ENCODE data around the gene ADAM15. TPM values are rescaled to one million over a fixed set of nuclear protein-coding genes. Genes with fewer than 3 reads are reported as not detected.

Gene ADAM15
- total RNA-seq, 4 donors from 2014 or later = 51.3 to 75.5 (median 65.6) TPM

- WGBS, 2 donors = 84 to 90% methylated on average over 5 of the region's 5 CpGs
- DNase-seq = no peak
- peaks cover 0 to 26% of the 10 kb centered on the region in 2 donors for H3K4me1 ChIP-seq
Observed at GRCh38 chr1:155042789-155043188, 8.3 kb upstream of the ADAM15 start.

DNA sequence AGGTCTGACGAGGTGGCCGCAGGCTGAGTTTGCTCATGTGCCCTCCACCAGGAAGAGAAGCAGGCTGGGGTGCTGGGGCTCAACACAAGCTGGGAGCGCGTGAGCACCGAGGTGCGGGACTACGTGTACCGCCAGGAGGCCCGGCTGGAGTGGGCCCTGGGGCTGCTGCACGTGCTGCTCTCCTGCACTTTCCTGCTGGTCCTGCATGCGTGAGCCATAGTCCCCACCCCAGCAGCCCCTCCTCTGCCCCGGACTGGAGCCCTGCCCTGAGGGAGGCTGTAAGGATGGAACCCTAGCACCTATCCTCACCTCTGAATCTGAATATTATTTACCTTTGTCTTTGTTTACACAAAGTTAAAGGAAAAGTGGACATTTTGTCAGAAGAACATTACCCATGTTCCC is 7.8 kb upstream of the ADAM15 start:
- no peak for DNase-seq
- H3K4me1 ChIP-seq = peaks cover 0 to 21% of the 10 kb centered on the region in 2 donors
- TF ChIP-seq CTCF (IDR thresholded peaks at IDR 0.05) = no peak
- no peak for TF ChIP-seq POLR2A (IDR thresholded peaks at IDR 0.05)
- 78 to 82% methylated on average over 4 to 11 of the region's 12 CpGs for WGBS, 2 donors
- H3K27ac ChIP-seq = no peak overlapping the region
- H3K36me3 ChIP-seq = no peaks in the 10 kb centered on the region
- H3K27me3 ChIP-seq = no peaks in the 10 kb centered on the region
- no peak overlapping the region for H3K4me3 ChIP-seq (replicated peaks in 1 of 3)
- no peaks in the 10 kb centered on the region for H3K9me3 ChIP-seq
- intact Hi-C loops (cut with DNase I) = no loop called here

More at GRCh38 chr1:155042789-155043188, 8.3 kb upstream of the ADAM15 start:
- Histone ChIP-seq H3K27ac (no peak overlapping the region), H3K4me3 (replicated peaks in 1 of 3) (no peak overlapping the region), H3K9me3 (no peaks in the 10 kb centered on the region), H3K36me3 (no peaks in the 10 kb centered on the region), H3K27me3 (no peaks in the 10 kb centered on the region)
- TF ChIP-seq POLR2A (IDR thresholded peaks at IDR 0.05) (no peak), CTCF (IDR thresholded peaks at IDR 0.05) (no peak)
- intact Hi-C loops (cut with DNase I) = no loop called here

DNA sequence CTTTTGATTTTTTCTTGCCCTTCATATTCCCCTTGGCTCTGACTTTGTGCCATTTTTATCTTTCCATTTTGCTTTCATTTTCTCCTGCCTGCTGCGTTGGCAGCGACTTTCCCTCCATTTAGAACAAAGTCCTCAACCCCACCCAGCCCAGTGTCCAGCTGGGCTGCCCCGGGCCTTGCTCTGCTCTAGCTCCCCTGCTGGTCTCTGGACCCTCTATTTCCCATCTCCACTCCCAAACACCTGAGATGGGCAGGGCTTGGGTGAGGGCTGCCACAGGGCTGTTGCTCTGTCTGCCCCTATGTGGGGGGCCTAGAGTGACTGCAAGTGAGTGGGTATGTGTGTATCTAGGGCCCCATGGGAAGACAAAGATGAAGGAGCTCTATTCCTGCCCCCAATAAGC is 7.3 kb upstream of the ADAM15 start:
- Histone ChIP-seq H3K36me3 (no peaks in the 10 kb centered on the region), H3K27me3 (no peaks in the 10 kb centered on the region), H3K4me3 (replicated peaks in 1 of 3) (no peak overlapping the region), H3K4me1 (peaks cover 0 to 16% of the 10 kb centered on the region in 2 donors), H3K27ac (no peak overlapping the region), H3K9me3 (no peaks in the 10 kb centered on the region)
- TF ChIP-seq POLR2A (IDR thresholded peaks at IDR 0.05) (no peak), CTCF (IDR thresholded peaks at IDR 0.05) (no peak)
- DNase-seq = no peak
- WGBS, 2 donors = 84 to 85% methylated on average over 3 of the region's 3 CpGs
- intact Hi-C loops (cut with DNase I) = no loop called here

DNA sequence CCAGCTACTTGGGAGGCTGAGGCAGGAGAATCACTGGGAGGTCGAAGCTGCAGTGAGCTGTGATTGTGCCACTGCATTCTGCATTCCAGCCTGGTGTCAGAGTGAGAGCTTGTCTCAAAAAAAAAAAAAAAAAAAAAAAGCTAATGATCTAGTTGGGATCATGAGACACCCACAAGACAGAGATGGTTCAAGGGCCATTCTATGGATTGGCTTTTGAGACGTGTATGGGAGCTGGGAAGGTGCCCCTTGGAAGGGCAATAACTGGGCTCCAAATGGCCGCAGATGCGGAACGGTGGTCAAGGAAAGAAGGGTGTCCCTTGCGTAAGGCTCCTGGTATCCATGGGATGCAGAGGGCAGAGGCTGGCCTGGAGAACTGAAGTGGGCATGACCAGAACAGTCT is 6.8 kb upstream of the ADAM15 start:
- 93% methylated on average over 6 of the region's 6 CpGs for WGBS, 2 donors
- Histone ChIP-seq H3K27ac (peak overlapping the region in 1 of 3 donors; percentile 44), H3K9me3 (no peaks in the 10 kb centered on the region), H3K27me3 (no peaks in the 10 kb centered on the region), H3K4me3 (replicated peaks in 1 of 3) (no peak overlapping the region), H3K36me3 (no peaks in the 10 kb centered on the region), H3K4me1 (peaks cover 0 to 11% of the 10 kb centered on the region in 2 donors)
- DNase-seq = no peak
- intact Hi-C loops (cut with DNase I) = no loop called here
- TF ChIP-seq POLR2A (IDR thresholded peaks at IDR 0.05) = no peak

DNA sequence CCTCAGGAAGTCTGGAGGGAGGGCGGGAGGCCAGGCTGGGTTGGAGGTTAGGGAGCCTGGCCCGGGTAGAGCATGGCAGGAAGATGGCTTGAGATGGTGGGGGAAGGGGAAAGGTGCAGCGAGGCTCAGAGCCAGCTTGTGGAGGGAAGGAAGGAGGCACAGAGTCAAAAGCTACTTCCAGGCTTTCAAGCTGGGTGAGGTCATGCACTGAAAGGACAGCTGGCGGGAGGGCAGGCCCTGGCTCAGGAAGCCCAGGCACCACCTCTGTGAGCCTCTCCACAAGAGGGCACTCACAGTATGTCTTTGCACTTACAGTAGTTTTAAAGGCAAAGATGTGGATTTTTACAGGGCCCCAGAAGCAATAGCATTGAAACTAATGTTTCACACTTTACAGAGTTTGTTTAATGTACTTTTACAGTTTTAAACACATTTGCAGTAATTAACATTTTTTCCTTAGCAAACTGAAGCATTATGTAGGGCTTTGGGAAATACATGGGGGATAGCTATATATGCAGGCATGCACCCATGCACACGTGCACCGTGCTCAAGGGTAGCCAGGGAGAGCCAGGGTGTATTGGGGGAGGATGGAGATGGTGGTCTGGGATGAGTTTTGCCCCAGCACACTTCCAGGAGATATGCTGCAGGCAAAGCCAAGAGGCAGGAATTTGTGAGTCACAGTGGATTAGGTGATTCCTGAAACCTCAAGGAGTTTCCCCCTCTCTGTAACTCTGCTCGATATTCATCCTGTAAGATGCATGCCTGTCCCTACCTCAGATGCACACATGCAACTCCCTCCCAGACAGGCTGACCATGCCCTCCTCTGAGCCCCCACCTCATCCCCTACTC is 6.1 kb upstream of the ADAM15 start:
- WGBS, 2 donors = 44 to 46% methylated on average over 7 of the region's 7 CpGs

More for the DNA sequence above, 6.1 kb upstream of the ADAM15 start:
- peaks cover 4 to 17% of the 10 kb centered on the region in 2 donors for H3K4me1 ChIP-seq
- H3K36me3 ChIP-seq = no peaks in the 10 kb centered on the region
- no peaks in the 10 kb centered on the region for H3K9me3 ChIP-seq
- peak overlapping the region in 1 of 3 donors; percentile 44 for H3K27ac ChIP-seq
- peak; percentile 91 to 92 for DNase-seq
- TF ChIP-seq CTCF (IDR thresholded peaks at IDR 0.05) (peak; percentile 18 to 80 (median 72)), POLR2A (IDR thresholded peaks at IDR 0.05) (no peak)
- no peaks in the 10 kb centered on the region for H3K27me3 ChIP-seq
- H3K4me3 ChIP-seq (replicated peaks in 1 of 3) = no peak overlapping the region
- intact Hi-C loops (cut with DNase I) = loop anchor here (5.0 kb wide), 1 partner anchor 37 kb away; no protein-coding TSS in a partner anchor
